Erythroblast (primary cell): ENCODE results near the gene SLC36A1.

Source experiments
- GATA1 ChIP-seq: IDR thresholded peaks from 2 replicates; pipeline ENCODE4 v1.6.1; 2011; ENCODE audit warnings: low read depth, mild to moderate bottlenecking, control low read depth, low read length, moderate library complexity
- POLR2A ChIP-seq: IDR thresholded peaks from 2 replicates; pipeline ENCODE4 v1.6.1; 2011; ENCODE audit warnings: mild to moderate bottlenecking, low read length

DNA sequence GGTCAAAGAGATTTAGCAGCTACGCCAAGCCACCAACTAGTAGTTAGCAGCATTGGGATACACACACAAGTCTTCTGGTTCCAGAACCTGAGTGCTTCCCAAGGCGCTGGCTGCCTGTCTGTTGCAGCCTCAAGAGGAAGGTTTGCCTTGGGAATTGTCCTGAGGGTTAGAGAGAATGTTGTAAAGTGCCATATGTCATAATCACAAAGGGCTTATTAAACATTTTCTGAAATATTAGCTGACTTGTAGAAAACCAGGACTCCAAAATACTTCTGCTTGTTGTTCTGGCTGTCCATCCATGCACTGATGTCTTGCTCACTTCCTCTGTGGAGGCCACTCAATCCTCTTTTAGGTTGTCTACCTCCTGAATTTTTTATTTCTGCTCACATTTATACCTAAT, 46.3 kb downstream of the SLC36A1 start:
- TF ChIP-seq POLR2A (no peak), GATA1 (no peak)
